Measurements from ENCODE around the gene ARHGEF16. TPM values are rescaled to one million over a fixed set of nuclear protein-coding genes. Genes with fewer than 3 reads are reported as not detected.

Gene ARHGEF16
- total and polyA plus RNA-seq, 2 experiments from 2014 or later = not detected

GRCh38 chr1:3411806-3412205 lies 42.7 kb upstream of the ARHGEF16 start:
- in situ Hi-C loops (cut with MboI) = loop anchor here (10.0 kb wide), 1 partner anchor 397 kb away; no protein-coding TSS in a partner anchor
- H2AFZ ChIP-seq = no peak overlapping the region
- no peak overlapping the region for H3K4me2 ChIP-seq (ENCODE audit: unreplicated experiment)
- WGBS, 2 experiments (ENCODE audit: low coverage in 1 of 2, low lambda C conversion rate in 2 of 2, missing lambda C conversion rate in 2 of 2) = 77 to 79% methylated on average over 30 of the region's 30 CpGs
- H3K79me2 ChIP-seq (ENCODE audit: insufficient read depth) = no peaks in the 10 kb centered on the region
- H3K27me3 ChIP-seq (replicated peaks; ENCODE audit: insufficient read depth) = peaks cover 10% of the 10 kb centered on the region
- no peaks in the 10 kb centered on the region for H3K36me3 ChIP-seq (ENCODE audit: low read depth)
- no peak overlapping the region for H3K27ac ChIP-seq
- DNase-seq = no peak
- no peak overlapping the region for H3K4me3 ChIP-seq
- no peak for TF ChIP-seq EZH2phosphoT487 (IDR thresholded peaks at IDR 0.05; ENCODE audit: insufficient read depth, low read depth)
- TF ChIP-seq EZH2 (IDR thresholded peaks at IDR 0.05; ENCODE audit: insufficient read depth, poor library complexity, severe bottlenecking) = no peak
- H3K9me3 ChIP-seq (ENCODE audit: low read depth) = no peaks in the 10 kb centered on the region
- no peaks in the 10 kb centered on the region for H4K20me1 ChIP-seq (ENCODE audit: insufficient read depth)
- H3K9me2 ChIP-seq (ENCODE audit: insufficient read depth) = no peaks in the 10 kb centered on the region
- H3K9ac ChIP-seq = no peak overlapping the region
- H3F3A ChIP-seq (ENCODE audit: insufficient read depth) = no peaks in the 10 kb centered on the region
- H3K4me1 ChIP-seq (ENCODE audit: insufficient read depth) = no peaks in the 10 kb centered on the region

- Histone ChIP-seq H2AFZ (no peak overlapping the region), H3F3A (ENCODE audit: insufficient read depth) (no peaks in the 10 kb centered on the region), H3K4me2 (ENCODE audit: unreplicated experiment) (no peak overlapping the region), H3K4me1 (ENCODE audit: insufficient read depth) (no peaks in the 10 kb centered on the region), H4K20me1 (ENCODE audit: insufficient read depth) (no peaks in the 10 kb centered on the region), H3K27ac (no peak overlapping the region), H3K9me2 (ENCODE audit: insufficient read depth) (no peaks in the 10 kb centered on the region), H3K27me3 (replicated peaks; ENCODE audit: insufficient read depth) (peaks cover 4% of the 10 kb centered on the region), H3K79me2 (ENCODE audit: insufficient read depth) (no peaks in the 10 kb centered on the region), H3K9ac (no peak overlapping the region), H3K36me3 (ENCODE audit: low read depth) (no peaks in the 10 kb centered on the region), H3K4me3 (no peak overlapping the region), H3K9me3 (ENCODE audit: low read depth) (no peaks in the 10 kb centered on the region)
- WGBS, 2 experiments (ENCODE audit: low coverage in 1 of 2, low lambda C conversion rate in 2 of 2, missing lambda C conversion rate in 2 of 2) = 73 to 75% methylated on average over 22 to 33 of the region's 33 CpGs
- no peak for DNase-seq
- in situ Hi-C loops (cut with MboI) = loop anchor here (10.0 kb wide), 1 partner anchor 398 kb away; no protein-coding TSS in a partner anchor
- TF ChIP-seq EZH2phosphoT487 (IDR thresholded peaks at IDR 0.05; ENCODE audit: insufficient read depth, low read depth) (no peak), EZH2 (IDR thresholded peaks at IDR 0.05; ENCODE audit: insufficient read depth, poor library complexity, severe bottlenecking) (no peak)
Measured at GRCh38 chr1:3412376-3412775, 42.1 kb upstream of the ARHGEF16 start.

- Histone ChIP-seq H3K79me2 (ENCODE audit: insufficient read depth) (no peaks in the 10 kb centered on the region), H3K9me3 (ENCODE audit: low read depth) (no peaks in the 10 kb centered on the region), H3K4me2 (ENCODE audit: unreplicated experiment) (no peak overlapping the region), H3K27me3 (replicated peaks; ENCODE audit: insufficient read depth) (0 out of 2 replicates have a peak, but pooled peaks cover 9% of the 10 kb centered on the region), H3K36me3 (ENCODE audit: low read depth) (no peaks in the 10 kb centered on the region), H3K4me1 (ENCODE audit: insufficient read depth) (no peaks in the 10 kb centered on the region), H2AFZ (no peak overlapping the region), H3K27ac (no peak overlapping the region), H4K20me1 (ENCODE audit: insufficient read depth) (no peaks in the 10 kb centered on the region), H3K9ac (no peak overlapping the region), H3F3A (ENCODE audit: insufficient read depth) (no peaks in the 10 kb centered on the region), H3K9me2 (ENCODE audit: insufficient read depth) (no peaks in the 10 kb centered on the region), H3K4me3 (no peak overlapping the region)
- in situ Hi-C loops (cut with MboI) = loop anchor here (10.0 kb wide), 1 partner anchor 399 kb away; no protein-coding TSS in a partner anchor
- TF ChIP-seq EZH2 (IDR thresholded peaks at IDR 0.05; ENCODE audit: insufficient read depth, poor library complexity, severe bottlenecking) = no peak
- TF ChIP-seq EZH2phosphoT487 (IDR thresholded peaks at IDR 0.05; ENCODE audit: insufficient read depth, low read depth) = no peak
- DNase-seq = no peak
- WGBS, 2 experiments (ENCODE audit: low coverage in 1 of 2, low lambda C conversion rate in 2 of 2, missing lambda C conversion rate in 2 of 2) = 64 to 81% methylated on average over 19 to 34 of the region's 34 CpGs
Measured at GRCh38 chr1:3413975-3414710, 40.3 kb upstream of the ARHGEF16 start.

GRCh38 chr1:3415260-3416090 lies 39.0 kb upstream of the ARHGEF16 start:
- Histone ChIP-seq H3F3A (ENCODE audit: insufficient read depth) (no peaks in the 10 kb centered on the region), H3K36me3 (ENCODE audit: low read depth) (no peaks in the 10 kb centered on the region), H3K4me1 (ENCODE audit: insufficient read depth) (no peaks in the 10 kb centered on the region), H3K9me3 (ENCODE audit: low read depth) (no peaks in the 10 kb centered on the region), H4K20me1 (ENCODE audit: insufficient read depth) (no peaks in the 10 kb centered on the region), H3K9me2 (ENCODE audit: insufficient read depth) (no peaks in the 10 kb centered on the region), H3K27me3 (replicated peaks; ENCODE audit: insufficient read depth) (peaks cover 18% of the 10 kb centered on the region), H3K79me2 (ENCODE audit: insufficient read depth) (no peaks in the 10 kb centered on the region), H3K9ac (no peak overlapping the region), H3K4me3 (no peak overlapping the region), H3K4me2 (ENCODE audit: unreplicated experiment) (no peak overlapping the region), H3K27ac (no peak overlapping the region), H2AFZ (no peak overlapping the region)
- WGBS, 2 experiments (ENCODE audit: low coverage in 1 of 2, low lambda C conversion rate in 2 of 2, missing lambda C conversion rate in 2 of 2) = 38 to 42% methylated on average over 34 to 39 of the region's 39 CpGs
- in situ Hi-C loops (cut with MboI) = loop anchor here (10.0 kb wide), 1 partner anchor 401 kb away; no protein-coding TSS in a partner anchor
- no peak for TF ChIP-seq EZH2 (IDR thresholded peaks at IDR 0.05; ENCODE audit: insufficient read depth, poor library complexity, severe bottlenecking)
- TF ChIP-seq EZH2phosphoT487 (IDR thresholded peaks at IDR 0.05; ENCODE audit: insufficient read depth, low read depth) = no peak
- DNase-seq = no peak

All from GM23248 (cell line).